HG03457 (cell line): ENCODE results near the gene CATSPERD.

Experiments
- ATAC-seq: cut with Tn5 transposase; IDR thresholded peaks from one replicate; pipeline ENCODE4 v1.9.1; 2021; ENCODE audit warnings: moderate number of reproducible peaks; ENCODE audit not compliant: unreplicated experiment

CATSPERD gene, protein sequence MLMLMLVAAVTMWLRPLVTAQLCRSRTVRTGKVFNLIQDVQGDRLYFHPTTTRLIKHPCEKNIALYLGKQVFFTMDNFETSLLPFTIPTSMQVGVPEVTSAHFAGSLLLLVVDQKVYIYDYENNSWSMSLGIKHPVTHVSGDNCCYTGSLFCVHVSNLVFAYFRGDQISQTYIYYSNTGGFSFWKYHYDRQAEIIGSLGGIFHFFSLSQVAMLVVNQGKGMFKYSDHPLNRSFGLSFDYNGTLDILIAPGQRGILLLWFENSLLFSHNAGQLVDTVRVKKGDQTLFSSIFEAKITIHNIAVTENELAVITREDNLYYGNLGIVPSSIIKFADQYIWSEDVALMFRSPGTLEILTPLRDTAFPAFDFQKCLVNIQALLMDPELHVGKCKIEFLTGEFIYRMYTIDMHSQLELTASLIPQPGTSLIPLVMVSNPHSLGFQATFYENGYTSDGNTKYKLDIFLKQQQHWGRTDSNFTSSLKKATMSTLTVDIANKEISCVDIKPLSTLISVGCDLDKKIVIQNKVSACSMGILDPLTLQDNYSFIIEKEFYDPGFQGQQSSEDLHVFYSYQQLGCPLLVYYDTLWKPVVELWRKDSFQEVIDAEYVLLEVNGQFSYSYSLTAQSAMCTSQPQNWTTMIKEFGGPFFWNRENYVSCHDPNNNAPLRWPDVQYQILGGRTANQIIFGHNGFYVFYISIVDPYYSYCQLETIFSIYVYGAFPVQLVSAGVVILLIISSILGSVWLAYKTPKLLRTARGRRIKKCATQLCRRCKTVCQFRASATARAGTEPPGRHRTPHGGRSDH

DNA sequence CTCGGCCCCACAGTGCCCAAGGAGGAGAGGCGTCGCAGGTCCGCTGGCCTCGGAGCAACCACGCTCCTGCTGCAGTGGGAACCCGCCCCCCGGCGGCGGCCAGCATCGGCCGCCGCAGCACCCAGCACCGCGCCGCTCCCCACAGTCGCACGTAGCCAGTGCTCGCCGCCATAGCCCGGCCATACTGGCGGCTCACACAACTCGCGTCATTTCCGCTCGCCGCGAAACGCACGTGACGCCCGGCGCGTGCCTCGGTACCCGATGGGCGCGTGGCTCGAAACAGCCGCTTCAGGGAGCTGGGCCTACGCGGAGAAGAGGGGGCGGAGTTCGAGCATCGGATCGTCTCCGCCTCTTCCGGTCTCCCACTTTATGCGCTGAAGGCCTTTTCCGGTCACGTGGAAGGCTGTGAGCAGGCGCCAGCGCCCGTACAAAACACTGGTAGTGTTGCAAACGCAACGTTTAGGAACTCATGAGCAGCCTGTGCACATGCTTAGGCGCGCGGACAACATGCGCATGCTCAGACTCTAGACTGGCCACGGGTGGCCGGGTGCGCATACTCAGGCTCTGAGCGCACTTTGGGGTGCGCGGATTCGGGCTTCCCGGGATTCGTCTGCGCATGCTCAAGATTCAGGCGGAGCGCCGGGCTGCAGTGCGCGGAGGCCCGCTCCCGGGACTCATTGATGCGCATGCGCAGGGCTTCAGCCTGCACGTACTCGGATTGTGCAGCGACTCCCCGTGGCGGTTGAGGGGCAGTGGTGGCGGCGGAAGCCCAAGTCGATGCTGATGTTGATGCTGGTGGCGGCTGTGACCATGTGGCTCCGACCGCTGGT, at the start of gene CATSPERD, which contains the start of gene LONP1:
Gene CATSPERD, plus strand, starts transcription at position 677 of the 830 bp plus-strand sequence. Its CDS starts 101 bp downstream, at position 778.
Gene LONP1, minus strand, starts transcription at position 186 of the 830 bp plus-strand sequence. Its CDS starts 14 bp downstream, at position 172.
- peak; percentile 74 for ATAC-seq

DNA sequence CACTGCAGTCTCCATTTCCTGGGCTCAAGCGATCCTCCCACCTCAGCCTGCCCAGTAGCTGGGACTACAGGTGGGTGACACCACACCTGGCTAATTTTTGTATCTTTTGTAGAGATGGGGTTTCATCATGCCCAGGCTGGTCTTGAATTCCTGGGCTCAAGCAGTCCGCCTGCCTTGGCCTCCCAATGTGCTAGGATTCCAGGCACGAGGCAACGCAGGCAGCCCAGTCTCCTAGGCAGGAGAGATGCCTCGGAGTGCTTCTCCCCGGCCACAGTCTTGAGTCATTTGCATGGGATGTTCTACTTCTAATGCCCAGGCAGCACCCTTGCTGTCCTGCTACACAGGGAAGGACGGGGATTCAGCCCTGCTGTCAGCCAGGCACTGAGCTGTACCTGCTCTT, 48.8 kb upstream of the CATSPERD start:
- no peak for ATAC-seq

DNA sequence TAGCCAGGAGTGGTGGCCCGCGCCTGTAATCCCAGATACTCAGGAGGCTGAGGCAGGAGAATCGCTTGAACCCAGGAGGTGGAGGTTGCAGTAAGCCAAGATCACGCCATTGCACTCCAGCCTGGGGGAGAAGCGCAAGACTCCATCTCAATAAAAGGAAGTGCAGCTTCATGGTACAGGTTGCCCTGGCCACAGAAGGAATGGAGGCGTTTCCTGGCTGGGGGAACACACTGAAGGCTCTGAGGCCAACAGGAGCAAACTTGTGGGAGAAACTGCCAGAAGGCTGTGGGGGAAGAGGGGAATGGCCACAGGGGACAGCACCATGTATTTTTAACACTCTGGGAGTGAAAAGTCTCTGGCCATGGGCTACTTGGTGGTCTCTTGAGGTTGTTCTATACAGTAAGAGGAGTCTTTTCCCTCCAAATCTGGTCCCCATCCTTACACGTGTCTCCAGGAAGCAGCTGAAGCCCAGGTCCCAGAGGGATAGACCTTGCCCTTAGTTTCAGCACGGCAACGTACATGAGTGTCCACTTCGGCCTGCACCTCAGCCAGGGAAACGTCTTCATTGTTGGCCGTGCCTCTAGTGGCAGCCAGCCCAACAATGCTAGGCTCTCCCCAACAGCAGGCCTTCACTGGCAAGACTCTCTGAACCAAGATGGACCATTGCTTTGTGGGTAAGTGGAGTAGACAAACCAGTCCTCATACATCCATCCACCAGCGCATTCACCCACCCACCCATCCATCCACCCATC, 47.6 kb upstream of the CATSPERD start:
- no peak for ATAC-seq

DNA sequence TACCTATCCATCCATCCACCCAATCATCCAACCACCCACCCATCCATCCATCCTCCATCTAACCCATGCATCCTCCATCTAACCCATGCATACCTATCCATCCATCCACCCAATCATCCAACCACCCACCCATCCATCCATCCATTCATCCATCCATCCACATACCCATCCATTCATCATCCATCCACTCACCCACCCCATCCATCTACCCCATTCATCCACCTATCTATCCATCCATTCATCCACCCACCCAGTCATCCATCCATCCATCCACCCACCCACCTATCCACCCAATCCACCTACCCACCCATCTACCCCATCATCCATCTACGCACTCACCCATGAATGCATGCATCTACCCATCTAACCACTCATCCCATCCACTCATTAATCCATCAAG, 46.7 kb upstream of the CATSPERD start:
- ATAC-seq, result no peak

DNA sequence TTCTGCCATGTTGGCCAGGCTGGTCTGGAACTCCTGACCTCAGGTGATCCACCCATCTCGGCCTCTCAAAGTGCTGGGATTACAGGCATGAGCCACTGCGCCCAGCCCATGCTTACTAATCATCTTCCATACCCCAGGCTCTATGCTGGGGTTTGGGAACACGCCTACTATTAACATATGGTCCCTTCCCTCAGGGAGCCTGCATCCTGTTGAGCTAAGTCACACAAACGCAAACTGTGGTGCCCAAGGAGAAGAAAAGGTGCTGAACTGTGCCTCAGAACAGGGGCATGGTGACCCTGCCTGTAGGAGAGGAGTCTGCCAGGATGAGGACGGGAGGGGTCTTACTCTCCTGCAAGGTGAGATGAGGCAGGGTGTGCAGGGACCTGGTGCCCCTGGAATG, 45.7 kb upstream of the CATSPERD start:
- no peak for ATAC-seq

DNA sequence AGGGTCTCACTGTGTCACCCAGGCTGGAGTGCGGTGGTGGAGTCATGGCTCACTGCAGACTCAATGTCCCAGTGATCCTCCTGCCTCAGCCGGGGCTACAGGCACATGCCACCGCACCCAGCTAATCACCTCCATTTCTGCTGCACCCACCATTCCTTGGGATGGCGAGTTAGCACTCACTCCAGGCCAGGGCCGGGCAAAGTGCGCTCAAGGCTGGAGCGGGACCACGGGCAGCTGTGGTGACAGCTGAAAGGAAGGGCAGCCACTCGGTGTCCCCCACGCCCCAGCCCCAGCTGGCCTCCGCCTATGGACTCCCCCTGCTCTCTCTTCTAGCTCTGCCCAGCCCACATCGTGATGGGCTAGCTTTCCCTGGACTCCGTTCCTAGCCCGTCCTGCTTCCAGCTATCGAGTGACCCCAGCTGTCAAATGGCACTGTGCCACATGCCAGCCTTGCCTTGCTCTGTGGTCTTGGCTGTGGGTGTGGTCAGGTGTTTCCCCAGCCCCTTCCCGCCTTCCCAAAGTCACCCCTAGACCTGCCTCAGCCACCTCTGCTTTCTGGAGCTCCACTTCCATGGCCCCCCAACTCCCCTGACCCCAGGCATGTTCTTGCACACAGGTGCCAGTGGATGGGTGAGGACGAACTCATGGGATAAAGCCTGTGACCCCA, 44.2 kb upstream of the CATSPERD start:
- no peak for ATAC-seq

DNA sequence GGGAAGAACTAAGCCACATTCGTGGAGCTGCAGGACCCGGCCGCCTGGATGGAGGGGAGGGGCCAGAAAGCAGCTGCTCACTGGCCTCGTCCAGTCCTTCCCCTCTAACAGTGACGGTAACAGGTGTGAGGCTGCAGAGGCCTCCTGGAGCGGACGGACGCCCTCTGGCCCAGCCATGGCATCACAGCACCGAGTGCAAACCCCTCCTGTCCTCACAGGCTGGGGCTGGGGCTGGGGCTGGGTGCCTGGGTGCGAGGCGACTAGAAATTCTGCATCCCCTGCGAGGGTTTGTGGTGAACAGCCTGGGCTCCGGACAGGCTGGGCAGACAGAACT, 43.7 kb upstream of the CATSPERD start:
- ATAC-seq, result no peak

DNA sequence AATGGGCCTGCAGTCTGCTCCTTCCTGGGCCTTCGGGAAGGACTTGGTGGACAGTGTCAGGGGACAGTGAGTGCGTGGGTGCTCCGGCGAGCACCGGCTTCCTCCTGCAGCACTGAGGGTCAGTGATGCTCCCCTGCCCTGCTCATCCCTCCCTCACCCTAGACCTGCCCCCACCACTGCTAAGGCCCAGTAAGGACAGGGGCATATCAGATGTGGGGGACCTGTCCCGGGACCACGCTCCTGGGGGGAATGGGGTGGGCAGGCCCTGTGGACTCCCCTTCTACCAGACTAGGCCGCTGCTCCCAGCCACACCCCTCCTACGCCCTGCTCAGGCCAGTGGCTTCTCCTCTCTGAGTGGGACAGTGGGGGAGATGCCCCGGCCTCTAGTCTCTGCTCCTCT, 43.3 kb upstream of the CATSPERD start:
- ATAC-seq, result no peak

DNA sequence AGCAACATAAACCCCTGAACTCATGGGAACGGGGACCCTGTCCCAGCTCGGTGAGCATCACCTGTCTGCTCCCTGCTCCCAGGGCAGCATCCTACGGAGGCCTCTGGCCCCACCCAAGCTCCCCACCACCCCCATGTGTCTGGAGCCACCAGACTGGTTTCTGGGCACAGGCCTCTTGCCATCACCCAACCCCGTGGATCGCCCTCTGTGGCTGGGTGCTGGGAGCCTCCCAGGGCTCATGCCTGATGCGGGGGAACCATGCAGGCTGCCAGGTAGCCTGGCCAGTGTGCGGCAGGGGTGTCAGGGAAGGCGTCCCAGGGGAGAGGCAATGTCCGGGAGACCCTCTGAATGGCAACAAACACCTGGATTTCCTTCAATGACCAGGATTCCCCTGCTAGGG, 42.9 kb upstream of the CATSPERD start:
- no peak for ATAC-seq

DNA sequence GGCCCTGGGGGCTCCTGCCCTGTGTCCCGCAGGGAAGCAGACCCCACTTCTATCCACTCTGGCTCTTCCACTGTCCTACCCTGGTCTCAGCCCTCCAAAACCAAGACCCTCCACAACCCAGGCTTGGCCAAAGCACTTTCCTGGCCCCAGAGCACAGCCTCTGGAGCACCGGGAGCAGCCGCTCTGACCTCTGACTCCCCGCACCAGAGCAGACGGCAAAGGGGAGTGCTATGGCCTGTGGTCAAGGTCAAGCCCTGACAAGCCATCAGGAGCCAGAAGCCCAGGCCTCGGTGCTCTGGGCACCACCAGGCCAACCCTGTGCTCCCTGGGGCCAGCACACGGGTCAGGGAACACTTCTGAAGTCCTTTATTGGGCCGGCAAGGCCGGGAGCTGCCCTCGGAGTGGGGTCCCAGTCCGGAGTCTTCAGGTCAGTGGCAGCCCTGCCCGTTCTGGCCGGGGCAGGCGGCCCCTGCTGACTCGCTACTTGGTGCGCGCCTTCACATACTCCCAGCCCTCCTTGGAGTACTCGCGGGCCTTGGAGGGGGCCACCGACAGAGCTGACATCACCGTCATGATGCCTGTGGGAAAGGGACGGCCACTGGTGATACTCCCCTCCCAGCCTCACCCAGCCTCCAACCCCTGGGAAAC, 42.2 kb upstream of the CATSPERD start:
- no peak for ATAC-seq

DNA sequence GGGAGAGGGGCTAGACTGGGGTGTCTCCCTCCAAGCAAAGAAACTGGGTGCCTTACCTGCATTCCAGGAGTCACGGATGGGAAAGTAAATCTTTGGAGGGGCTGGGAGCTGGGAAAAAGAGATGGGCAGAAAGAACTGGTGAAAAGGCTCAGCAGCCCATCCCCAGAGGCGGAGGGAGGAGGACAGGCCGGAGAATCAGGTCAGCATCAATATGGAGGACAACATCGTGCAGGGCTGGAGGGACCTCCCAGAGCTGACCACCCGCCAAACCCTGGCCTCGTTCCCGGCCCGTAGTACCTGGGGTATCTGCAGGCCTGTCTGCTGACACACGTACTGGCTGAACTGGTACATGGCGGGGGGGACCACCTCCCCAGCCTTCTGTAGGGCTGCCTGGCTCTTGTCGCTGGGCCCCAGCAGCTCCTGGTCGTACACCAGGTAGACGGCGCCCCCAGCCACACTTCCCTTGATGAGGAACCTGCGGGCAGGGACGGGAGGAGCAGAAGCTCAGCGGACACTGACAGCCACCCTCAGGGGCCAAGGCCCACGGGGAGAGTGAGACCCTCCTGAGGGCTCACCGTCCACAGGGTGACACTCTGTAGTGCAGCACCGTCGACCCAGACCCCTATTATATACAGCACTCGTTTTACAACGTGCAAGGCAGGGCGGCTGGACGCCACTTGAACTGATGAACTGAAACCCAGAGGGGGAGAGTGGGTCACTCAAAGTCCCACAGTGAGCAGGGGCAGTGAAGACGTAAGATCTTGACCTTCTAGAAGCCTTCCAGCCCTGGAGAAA, 41.0 kb upstream of the CATSPERD start:
- no peak for ATAC-seq

DNA sequence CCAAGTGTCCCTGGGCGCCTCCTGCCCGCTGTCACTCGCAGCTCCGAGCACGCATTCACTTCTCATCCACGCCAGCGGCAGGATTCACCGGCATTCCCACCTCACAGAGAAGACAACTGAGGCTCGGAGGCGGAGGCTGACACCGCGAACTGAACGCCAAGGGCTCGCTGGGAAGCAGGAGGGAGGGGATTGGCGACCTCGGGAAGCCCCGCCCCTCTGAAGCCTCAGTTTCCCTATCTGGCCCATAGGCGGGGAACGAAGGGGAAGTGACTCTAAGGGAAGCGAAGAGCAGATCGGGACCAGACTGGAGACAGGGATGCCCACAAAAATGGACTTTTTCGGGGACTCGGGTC, 40.4 kb upstream of the CATSPERD start:
- no peak for ATAC-seq

DNA sequence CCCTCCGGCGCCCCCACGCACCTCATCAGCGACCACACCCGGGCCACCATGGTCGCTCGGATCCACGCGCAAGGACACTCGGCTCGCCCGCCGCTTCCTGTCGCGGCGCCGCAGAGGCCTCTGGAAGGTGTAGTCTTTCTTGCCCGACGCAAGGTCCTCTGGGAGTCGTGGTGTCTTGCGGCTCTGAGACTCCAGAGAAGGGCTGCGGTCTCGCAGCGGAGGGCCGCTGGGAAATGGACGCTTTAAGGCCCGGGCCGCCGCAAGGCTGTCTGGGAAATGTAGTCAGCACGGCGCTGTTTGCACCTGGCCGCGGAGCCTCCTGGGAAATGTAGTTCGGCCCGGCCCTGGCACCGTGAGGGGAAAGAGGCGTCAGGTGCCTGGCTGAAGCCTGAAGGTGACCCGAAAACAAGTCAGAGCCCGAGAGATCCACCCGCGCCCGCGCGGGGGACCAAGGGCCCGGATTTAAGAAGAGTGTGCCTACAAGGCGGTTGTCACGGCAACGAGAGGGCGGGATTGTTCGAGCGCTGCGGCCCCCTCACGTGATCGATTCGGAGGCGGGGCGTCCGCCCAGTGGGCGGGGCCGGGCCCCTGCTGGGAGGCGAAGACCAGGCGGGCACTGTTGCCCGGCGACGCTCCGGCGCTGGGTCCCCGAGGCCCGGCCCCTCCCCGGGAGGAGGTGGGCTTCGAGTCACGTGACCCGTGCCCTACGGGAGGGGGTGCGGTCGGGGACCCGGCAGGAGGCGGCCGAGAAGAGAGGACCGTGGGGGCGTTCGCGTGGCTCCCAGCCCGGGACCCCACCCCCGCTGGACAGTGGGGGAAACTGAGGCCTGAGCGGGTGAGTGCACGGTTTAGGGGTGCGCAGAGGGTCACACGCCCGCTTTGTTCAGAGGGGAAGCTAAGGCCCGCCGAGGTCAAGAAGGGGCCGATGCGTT, 39.7 kb upstream of the CATSPERD start, which contains the start of the genes HSD11B1L and MICOS13:
Gene HSD11B1L, plus strand, starts transcription at position 591 of the 932 bp plus-strand sequence. CDS start 3,806 bp downstream, outside the sequence.
Gene MICOS13, minus strand, starts transcription at position 80 of the 932 bp plus-strand sequence. Its CDS starts 30 bp downstream, at position 50.
- peak; percentile 72 for ATAC-seq

DNA sequence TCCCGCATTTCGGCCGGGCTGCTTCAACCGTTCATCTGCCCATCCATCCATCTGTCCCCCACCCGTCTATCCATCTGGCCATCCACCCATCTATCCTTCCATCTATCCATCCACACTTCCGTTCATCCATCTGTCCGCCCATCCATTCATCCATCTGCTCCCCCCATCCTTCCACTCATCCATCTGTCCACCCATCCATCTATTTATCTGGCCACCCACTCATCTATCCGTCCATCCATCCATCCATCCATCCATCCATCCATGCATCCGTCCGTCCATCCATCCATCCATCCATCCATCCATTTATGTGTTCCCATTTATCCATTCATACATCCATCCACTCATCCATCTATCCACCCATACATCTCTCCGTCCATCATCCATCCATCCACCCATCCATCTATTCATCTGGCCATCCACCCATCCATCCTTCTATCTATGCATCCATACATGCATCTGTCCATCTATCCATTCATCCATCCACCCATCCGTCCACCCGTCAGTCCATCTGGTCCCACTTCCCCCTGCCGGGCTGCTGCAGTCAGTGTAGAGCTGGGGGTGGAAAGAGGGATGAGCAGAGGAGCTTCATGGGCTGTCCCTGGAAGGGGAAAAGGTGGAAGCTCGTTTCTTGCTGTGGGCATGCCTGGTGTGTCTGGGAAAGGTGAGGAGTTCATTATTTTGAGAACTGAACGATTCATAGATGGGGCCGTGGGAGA, 38.9 kb upstream of the CATSPERD start:
- no peak for ATAC-seq

DNA sequence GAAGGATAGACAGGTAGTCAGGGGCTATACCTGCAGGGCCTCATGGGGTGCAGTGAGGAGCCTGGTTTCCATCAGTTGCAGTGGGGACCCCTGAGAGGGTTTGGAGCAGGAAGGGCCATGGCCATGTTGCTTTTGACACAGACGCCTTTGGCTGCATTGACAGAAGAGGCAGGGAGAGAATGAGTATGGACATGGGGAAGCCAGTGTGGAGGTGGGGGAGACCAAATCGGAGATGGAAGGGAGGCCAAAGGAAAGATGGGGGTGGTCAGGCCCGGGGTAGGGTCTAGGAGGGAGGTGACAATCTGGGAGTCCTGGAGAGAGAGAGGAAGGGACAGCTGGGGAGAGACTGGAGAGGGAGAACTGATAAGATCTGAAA, 38.3 kb upstream of the CATSPERD start:
- no peak for ATAC-seq

DNA sequence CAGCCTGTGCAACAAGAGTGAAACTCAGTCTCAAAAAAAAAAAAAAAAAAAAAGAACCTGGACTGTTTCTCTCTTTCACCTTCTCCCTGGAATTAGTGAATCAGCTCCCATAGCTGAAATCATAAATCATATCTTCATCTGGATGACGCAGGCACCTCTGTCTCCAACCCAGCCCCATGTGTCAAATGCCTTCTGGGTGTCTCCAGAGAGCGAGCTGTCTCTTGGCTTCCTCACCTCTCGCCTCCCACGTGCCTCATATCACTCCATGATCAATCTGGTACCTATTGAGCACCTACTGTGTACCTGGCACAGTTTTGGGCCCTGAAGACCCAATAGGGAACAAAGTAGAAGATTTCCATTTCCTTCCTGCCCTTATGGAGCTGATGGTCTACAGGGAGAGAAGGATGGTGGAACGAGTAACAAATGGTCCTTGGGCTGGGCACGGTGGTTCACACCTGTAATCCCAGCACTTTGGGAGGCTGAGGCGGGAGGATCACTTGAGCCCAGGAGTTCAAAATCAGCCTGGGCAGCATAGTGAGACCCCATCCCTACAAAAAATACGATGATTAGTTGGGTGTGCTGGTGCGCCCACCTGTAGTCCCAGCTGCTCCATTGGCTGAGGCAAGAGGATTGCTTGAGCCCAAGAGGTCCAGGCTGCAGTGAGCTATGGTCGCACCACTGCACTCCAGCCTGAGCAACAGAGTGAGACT, 37.1 kb upstream of the CATSPERD start:
- no peak for ATAC-seq
